ENCODE results near the gene SUPT3H.

Gene SUPT3H

GRCh38 chr6:44806656-44807055, 571.1 kb downstream of the SUPT3H start:
- Histone ChIP-seq H3K4me1 (ENCODE audit: insufficient read depth, low read length) (peaks cover 9% of the 10 kb centered on the region; the same call in 1 of the 2 replicates), H3K36me3 (ENCODE audit: insufficient read depth, low read length) (no peaks in the 10 kb centered on the region), H3K9ac (ENCODE audit: low read depth, low read length) (no peak overlapping the region), H3K9me3 (ENCODE audit: control insufficient read depth, insufficient read depth, low read length) (no peaks in the 10 kb centered on the region)

GRCh38 chr6:44805238-44805846, 572.4 kb downstream of the SUPT3H start:
- H3K36me3 ChIP-seq (ENCODE audit: insufficient read depth, low read length) = no peaks in the 10 kb centered on the region
- H3K9ac ChIP-seq (ENCODE audit: low read depth, low read length) = no peak overlapping the region
- H3K9me3 ChIP-seq (ENCODE audit: control insufficient read depth, insufficient read depth, low read length) = no peaks in the 10 kb centered on the region
- peaks cover 9% of the 10 kb centered on the region; the same call in 1 of the 2 replicates for H3K4me1 ChIP-seq (ENCODE audit: insufficient read depth, low read length)

GRCh38 chr6:44804546-44805159, 573.1 kb downstream of the SUPT3H start:
- H3K36me3 ChIP-seq (ENCODE audit: insufficient read depth, low read length) = no peaks in the 10 kb centered on the region
- H3K9ac ChIP-seq (ENCODE audit: low read depth, low read length) = no peak overlapping the region
- no peaks in the 10 kb centered on the region for H3K9me3 ChIP-seq (ENCODE audit: control insufficient read depth, insufficient read depth, low read length)
- H3K4me1 ChIP-seq (ENCODE audit: insufficient read depth, low read length) = peaks cover 9% of the 10 kb centered on the region; the same call in 1 of the 2 replicates

DNA sequence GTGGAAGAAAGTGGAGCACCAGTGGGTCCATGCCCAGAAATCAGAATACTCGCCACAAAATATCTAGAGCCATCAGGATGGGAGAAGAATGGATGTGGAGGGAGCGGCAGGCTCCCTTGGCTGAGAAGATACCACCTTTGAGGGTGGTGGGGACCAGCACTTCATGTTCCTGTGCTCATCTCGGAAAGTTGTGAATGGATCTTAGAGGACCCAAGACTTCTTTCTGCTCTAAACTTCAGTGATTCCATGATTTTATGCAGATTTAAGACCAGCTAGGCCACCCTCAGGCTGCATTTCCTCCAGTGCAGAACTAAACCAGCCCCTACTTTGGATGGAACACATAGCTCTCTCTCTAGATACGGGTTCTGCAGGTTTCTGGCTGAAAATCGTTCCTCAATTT, 573.7 kb downstream of the SUPT3H start:
- Histone ChIP-seq H3K4me1 (ENCODE audit: insufficient read depth, low read length) (peaks cover 4% of the 10 kb centered on the region; the same call in 1 of the 2 replicates), H3K9ac (ENCODE audit: low read depth, low read length) (no peak overlapping the region), H3K36me3 (ENCODE audit: insufficient read depth, low read length) (no peaks in the 10 kb centered on the region), H3K9me3 (ENCODE audit: control insufficient read depth, insufficient read depth, low read length) (no peaks in the 10 kb centered on the region)

- no peaks in the 10 kb centered on the region for H3K36me3 ChIP-seq (ENCODE audit: insufficient read depth, low read length)
- H3K9me3 ChIP-seq (ENCODE audit: control insufficient read depth, insufficient read depth, low read length) = no peaks in the 10 kb centered on the region
- H3K4me1 ChIP-seq (ENCODE audit: insufficient read depth, low read length) = peaks cover 4% of the 10 kb centered on the region
- no peak overlapping the region for H3K9ac ChIP-seq (ENCODE audit: low read depth, low read length)
These were observed 576.7 kb downstream of the SUPT3H start for GRCh38 chr6:44800784-44801592.

DNA sequence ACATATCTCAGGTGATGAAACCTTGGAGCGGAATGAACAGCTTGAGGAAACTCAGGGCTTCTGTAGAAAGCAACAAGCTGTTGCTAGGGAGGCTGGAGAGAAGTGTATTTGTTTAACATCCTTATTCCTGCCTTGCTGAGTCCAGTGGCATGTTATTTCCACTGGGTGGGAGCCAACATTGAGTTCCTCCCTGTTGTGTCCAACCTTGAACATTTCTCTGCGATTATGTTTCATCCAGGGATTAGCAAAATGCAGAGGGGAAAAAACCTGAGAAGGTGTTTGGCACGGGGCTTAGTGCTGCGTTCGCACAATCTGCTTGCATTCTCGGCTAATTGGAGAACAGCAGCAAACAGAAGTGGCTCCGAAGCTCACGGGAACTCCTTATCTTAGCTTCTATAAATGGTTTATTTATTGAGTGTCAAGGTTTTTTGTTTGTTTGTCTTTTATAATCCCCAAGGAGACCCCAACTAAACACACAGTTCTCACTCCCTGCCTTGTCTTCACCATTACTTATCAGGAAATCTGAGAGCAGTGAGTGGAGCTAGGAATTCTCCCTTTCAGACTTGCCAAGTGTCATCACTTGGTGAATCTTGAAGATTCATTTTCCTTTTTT, 577.5 kb downstream of the SUPT3H start:
- H3K4me1 ChIP-seq (ENCODE audit: insufficient read depth, low read length) = peaks cover 4% of the 10 kb centered on the region
- H3K9ac ChIP-seq (ENCODE audit: low read depth, low read length) = no peak overlapping the region
- no peaks in the 10 kb centered on the region for H3K9me3 ChIP-seq (ENCODE audit: control insufficient read depth, insufficient read depth, low read length)
- no peaks in the 10 kb centered on the region for H3K36me3 ChIP-seq (ENCODE audit: insufficient read depth, low read length)

DNA sequence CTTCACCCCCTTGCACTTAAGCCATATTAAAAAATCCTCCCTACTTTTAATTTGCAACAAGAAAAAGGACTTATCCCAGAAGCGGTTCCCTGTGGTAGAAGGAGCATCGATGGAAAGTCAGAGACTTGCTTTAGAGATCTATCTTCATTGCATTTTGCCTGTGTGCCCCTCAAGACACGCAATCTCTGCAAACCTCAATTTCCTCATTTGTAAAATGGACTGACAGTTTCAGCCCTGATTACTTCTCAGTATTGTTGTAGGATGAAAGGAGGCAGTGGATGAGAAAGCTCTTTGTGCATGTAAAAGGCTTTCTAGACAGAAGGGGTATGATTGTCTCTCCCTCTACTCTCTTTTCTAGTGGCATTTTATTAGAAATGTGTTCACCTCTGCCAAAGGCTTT, 580.0 kb downstream of the SUPT3H start:
- H3K36me3 ChIP-seq (ENCODE audit: insufficient read depth, low read length) = no peaks in the 10 kb centered on the region
- no peak overlapping the region for H3K9ac ChIP-seq (ENCODE audit: low read depth, low read length)
- H3K9me3 ChIP-seq (ENCODE audit: control insufficient read depth, insufficient read depth, low read length) = no peaks in the 10 kb centered on the region; the same call in 1 of the 2 replicates
- H3K4me1 ChIP-seq (ENCODE audit: insufficient read depth, low read length) = peaks cover 4% of the 10 kb centered on the region

GRCh38 chr6:44795326-44795725, 582.4 kb downstream of the SUPT3H start:
- peaks cover 4% of the 10 kb centered on the region; the same call in 1 of the 2 replicates for H3K4me1 ChIP-seq (ENCODE audit: insufficient read depth, low read length)
- H3K9ac ChIP-seq (ENCODE audit: low read depth, low read length) = no peak overlapping the region
- H3K9me3 ChIP-seq (ENCODE audit: control insufficient read depth, insufficient read depth, low read length) = no peaks in the 10 kb centered on the region; the same call in 1 of the 2 replicates
- no peaks in the 10 kb centered on the region for H3K36me3 ChIP-seq (ENCODE audit: insufficient read depth, low read length)

- Histone ChIP-seq H3K36me3 (ENCODE audit: insufficient read depth, low read length) (no peaks in the 10 kb centered on the region), H3K4me1 (ENCODE audit: insufficient read depth, low read length) (no peaks in the 10 kb centered on the region), H3K9ac (ENCODE audit: low read depth, low read length) (no peak overlapping the region), H3K9me3 (ENCODE audit: control insufficient read depth, insufficient read depth, low read length) (no peaks in the 10 kb centered on the region; the same call in 1 of the 2 replicates)
These were observed 587.9 kb downstream of the SUPT3H start for GRCh38 chr6:44789806-44790205.

DNA sequence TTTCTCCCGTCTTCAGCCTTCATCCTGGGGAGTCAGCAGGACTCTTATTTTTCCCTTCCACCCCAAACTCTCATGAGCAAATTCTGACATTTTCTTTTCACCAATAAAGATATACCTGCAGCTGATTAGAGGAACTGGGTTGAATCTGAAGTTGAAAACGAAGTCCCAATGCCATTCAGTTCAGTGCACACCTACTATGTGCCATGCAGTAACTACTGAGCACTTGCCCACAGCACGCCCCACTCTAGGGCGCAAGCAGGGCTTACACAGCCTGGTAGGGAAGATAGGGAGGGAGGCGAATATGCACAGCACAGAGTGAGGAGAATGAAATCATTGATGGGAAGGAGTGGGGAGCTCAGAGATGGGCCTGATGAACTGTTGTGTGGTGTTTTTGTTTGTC, 588.7 kb downstream of the SUPT3H start:
- Histone ChIP-seq H3K36me3 (ENCODE audit: insufficient read depth, low read length) (no peaks in the 10 kb centered on the region), H3K4me1 (ENCODE audit: insufficient read depth, low read length) (no peaks in the 10 kb centered on the region), H3K9me3 (ENCODE audit: control insufficient read depth, insufficient read depth, low read length) (peaks cover 5% of the 10 kb centered on the region), H3K9ac (ENCODE audit: low read depth, low read length) (no peak overlapping the region)

- no peaks in the 10 kb centered on the region for H3K4me1 ChIP-seq (ENCODE audit: insufficient read depth, low read length)
- no peaks in the 10 kb centered on the region for H3K36me3 ChIP-seq (ENCODE audit: insufficient read depth, low read length)
- no peak overlapping the region for H3K9ac ChIP-seq (ENCODE audit: low read depth, low read length)
- H3K9me3 ChIP-seq (ENCODE audit: control insufficient read depth, insufficient read depth, low read length) = peaks cover 5% of the 10 kb centered on the region; the same call in 1 of the 2 replicates
These were observed 589.2 kb downstream of the SUPT3H start for GRCh38 chr6:44788387-44788981.

GRCh38 chr6:44787254-44787834, 590.4 kb downstream of the SUPT3H start:
- Histone ChIP-seq H3K4me1 (ENCODE audit: insufficient read depth, low read length) (no peaks in the 10 kb centered on the region), H3K9me3 (ENCODE audit: control insufficient read depth, insufficient read depth, low read length) (peaks cover 5% of the 10 kb centered on the region; the same call in 1 of the 2 replicates), H3K36me3 (ENCODE audit: insufficient read depth, low read length) (no peaks in the 10 kb centered on the region), H3K9ac (ENCODE audit: low read depth, low read length) (no peak overlapping the region)

DNA sequence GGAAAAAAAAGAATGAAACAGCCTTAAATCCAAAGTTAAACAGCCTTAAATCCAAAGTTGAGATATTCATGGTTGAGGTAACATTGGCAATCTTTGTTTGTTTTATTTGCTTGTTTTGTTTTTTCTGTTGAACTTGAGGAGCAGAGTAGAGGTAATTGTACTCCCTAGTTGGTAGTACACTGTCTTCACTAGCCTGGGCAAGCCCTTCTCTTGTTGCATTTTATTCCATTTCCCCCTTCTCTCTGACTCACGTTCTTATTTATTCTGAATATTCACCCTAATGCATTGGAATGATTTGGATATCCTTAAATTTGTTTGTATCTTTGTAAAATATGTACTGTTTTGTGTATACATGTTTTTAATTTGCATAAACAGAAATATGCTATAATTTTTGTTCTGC, 592.6 kb downstream of the SUPT3H start:
- no peaks in the 10 kb centered on the region for H3K4me1 ChIP-seq (ENCODE audit: insufficient read depth, low read length)
- H3K9me3 ChIP-seq (ENCODE audit: control insufficient read depth, insufficient read depth, low read length) = peaks cover 5% of the 10 kb centered on the region; the same call in 1 of the 2 replicates

DNA sequence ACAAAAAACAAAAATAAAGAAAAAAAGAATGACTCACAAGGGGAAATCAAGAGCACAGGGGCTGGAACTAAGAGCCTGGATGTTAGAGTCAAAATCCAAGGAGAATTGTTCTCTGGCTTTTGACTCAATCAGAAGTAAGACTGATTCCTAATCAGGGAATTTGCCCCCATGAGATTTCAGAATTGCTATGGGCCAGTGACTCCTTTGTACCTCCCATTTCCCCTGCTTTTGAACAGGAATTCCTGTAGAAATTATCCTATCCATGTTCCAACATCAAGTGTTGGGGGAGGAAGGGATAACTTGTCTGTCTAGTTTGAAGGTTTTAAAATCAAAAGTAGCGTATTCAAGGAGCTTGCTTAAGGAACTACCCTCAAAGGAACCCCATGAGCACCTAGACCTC, 593.5 kb downstream of the SUPT3H start:
- H3K9me3 ChIP-seq (ENCODE audit: control insufficient read depth, insufficient read depth, low read length) = peaks cover 5% of the 10 kb centered on the region; the same call in 1 of the 2 replicates
- no peak overlapping the region for H3K9ac ChIP-seq (ENCODE audit: low read depth, low read length)
- H3K4me1 ChIP-seq (ENCODE audit: insufficient read depth, low read length) = 0 out of 2 replicates have a peak, but pooled peaks cover 3% of the 10 kb centered on the region
- H3K36me3 ChIP-seq (ENCODE audit: insufficient read depth, low read length) = no peaks in the 10 kb centered on the region

More for the DNA sequence above, 592.6 kb downstream of the SUPT3H start:
- H3K9ac ChIP-seq (ENCODE audit: low read depth, low read length) = no peak overlapping the region
- no peaks in the 10 kb centered on the region for H3K36me3 ChIP-seq (ENCODE audit: insufficient read depth, low read length)
